Cardiac fibroblast (primary cell): ENCODE data around the gene LTBP1.

Experiments
- DNase-seq, 2 donors: peaks; one replicate each; pipeline versions ENCODE4 v3.0.0 to v3.0.0-alpha.2; 2010; ENCODE audit warnings: low read depth in 2 of 2
- H3K4me3 ChIP-seq, 2 donors: replicated peaks in 1 of 2; 1 replicate in 1 of 2; 2 replicates in 1 of 2; pipeline ENCODE4 v1.5.1; 2011; ENCODE audit warnings: low read depth in 2 of 2, low read length in 2 of 2, mild to moderate bottlenecking in 2 of 2, moderate library complexity in 1 of 2
- TF ChIP-seq, protein P1 (sequence below): IDR thresholded peaks from one replicate; pipeline ENCODE4 v1.5.1; 2011; ENCODE audit warnings: low read depth, mild to moderate bottlenecking, low read length, inconsistent platforms

Gene LTBP1

DNA sequence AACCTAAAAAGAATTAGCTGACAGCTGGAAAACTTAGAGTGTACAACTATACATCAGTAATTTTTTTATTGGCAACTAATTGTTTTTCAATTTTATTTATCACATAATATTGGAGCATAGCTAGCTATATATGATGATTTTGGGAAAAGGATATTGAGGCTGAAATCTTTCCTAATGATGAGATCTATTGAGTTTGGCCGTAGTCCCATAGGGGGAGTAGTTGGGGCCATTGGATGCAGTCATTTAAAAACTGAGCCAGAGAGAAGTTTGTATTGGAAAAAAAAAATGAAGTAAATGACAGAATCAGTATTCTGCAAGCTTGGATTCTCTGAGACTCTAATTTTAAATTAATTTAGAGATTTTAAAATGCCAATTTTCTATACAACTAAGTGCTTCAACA lies 179.8 kb downstream of the LTBP1 start:
- no peak overlapping the region for H3K4me3 ChIP-seq
- TF ChIP-seq, protein P1, sequence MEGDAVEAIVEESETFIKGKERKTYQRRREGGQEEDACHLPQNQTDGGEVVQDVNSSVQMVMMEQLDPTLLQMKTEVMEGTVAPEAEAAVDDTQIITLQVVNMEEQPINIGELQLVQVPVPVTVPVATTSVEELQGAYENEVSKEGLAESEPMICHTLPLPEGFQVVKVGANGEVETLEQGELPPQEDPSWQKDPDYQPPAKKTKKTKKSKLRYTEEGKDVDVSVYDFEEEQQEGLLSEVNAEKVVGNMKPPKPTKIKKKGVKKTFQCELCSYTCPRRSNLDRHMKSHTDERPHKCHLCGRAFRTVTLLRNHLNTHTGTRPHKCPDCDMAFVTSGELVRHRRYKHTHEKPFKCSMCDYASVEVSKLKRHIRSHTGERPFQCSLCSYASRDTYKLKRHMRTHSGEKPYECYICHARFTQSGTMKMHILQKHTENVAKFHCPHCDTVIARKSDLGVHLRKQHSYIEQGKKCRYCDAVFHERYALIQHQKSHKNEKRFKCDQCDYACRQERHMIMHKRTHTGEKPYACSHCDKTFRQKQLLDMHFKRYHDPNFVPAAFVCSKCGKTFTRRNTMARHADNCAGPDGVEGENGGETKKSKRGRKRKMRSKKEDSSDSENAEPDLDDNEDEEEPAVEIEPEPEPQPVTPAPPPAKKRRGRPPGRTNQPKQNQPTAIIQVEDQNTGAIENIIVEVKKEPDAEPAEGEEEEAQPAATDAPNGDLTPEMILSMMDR, result peak; percentile 27
- no peak for DNase-seq

DNA sequence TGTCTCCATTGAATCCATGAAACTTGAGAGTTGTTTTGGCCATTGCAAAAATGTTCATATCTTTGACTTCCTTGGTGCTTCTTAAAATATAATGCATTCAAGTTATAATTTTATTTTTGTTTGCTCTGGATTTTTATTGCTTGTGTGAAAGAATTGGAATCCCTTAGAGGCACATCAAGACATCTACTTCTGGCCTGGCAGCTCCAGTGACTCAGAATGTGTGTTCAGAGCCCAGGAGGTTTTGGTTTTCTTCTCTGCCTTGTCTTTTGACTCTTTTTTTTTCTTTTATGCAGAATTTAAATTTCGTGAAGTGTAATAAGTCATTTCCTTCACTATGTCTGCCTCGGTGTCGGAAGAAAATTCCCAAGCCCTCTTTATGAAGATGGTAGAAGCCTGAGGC lies 180.2 kb downstream of the LTBP1 start:
- peak; percentile 48 to 81 for DNase-seq
- no peak overlapping the region for H3K4me3 ChIP-seq
- TF ChIP-seq, protein P1, result no peak

DNA sequence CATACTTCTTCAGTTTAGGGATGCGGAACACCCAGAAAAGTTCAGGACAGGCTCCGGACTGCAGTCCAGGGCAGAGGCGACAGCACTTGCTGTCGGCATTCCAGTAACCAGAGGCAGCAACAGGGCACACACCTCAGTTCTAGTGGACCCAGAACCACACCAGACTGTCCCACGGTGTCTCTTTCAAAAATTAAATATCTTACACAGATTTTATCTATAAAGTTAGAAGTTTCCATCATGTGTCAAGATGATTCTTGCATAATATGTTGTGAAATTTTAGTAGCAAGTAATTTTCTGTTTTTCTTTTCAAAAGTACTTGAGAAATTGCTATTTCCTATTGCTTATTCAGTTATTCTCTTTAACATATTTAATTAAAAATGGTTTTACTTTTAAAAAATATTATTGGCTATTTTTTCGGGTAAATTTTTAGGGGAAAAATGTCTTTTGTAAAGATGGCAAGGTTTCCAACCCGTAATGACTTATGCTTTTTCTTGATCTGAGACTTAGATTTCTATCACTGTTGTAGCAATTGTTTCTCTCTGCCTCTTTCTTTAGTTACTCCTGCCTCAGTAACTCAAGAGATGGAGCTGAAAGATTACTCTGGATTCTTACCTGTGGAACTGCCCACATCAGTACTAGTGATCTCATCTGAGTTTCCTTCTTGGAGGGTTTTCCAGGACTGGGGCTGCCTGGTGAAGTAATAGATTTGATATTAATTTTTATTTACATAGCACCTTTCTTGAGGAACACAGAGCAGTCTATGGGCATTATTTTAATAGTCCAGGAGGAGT lies 182.7 kb downstream of the LTBP1 start:
- TF ChIP-seq, protein P1, result no peak
- no peak overlapping the region for H3K4me3 ChIP-seq
- peak in 1 of 2 donors; percentile 39 for DNase-seq

DNA sequence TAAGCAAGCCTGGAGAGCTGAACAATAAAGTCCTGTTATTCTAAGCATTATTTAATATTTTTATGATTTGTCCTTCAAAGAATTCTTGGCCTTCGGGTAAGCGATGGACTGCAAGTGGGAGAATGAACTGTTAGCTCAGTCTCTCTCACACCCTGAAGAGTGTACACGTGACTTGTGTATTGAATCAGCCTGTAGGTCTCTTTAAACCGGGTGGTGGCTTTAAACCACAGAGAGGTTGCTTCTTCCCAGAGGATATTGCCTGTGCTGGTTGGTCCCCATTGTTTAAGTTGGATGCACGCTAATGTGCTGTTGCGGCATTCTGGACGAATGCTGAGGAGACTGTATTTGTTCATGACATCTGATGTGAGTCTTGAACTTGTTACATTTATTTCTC lies 183.3 kb downstream of the LTBP1 start:
- DNase-seq, result peak in 1 of 2 donors; percentile 68
- TF ChIP-seq, protein P1, result no peak
- H3K4me3 ChIP-seq, result no peak overlapping the region

DNA sequence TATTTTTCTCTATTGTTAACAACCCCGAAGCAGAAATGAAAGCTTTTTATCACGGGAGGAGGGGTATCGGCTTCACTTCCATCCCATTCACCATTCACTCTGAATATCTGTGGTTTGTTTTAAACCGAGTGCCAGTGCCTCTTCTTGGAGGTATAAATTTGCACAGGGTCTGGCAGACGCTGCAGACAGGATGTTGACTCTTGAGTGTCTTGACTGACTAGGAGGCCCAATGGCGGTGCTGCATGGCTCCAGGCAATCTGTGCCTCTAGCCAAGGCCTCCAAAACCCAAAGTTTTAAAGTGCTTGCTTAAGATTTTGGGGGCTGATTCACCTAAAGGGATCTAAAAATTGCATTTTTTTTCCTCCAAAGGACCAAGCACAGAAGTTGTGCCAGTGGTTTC lies 183.8 kb downstream of the LTBP1 start:
- DNase-seq, result peak in 1 of 2 donors; percentile 12
- no peak overlapping the region for H3K4me3 ChIP-seq
- TF ChIP-seq, protein P1, result no peak

DNA sequence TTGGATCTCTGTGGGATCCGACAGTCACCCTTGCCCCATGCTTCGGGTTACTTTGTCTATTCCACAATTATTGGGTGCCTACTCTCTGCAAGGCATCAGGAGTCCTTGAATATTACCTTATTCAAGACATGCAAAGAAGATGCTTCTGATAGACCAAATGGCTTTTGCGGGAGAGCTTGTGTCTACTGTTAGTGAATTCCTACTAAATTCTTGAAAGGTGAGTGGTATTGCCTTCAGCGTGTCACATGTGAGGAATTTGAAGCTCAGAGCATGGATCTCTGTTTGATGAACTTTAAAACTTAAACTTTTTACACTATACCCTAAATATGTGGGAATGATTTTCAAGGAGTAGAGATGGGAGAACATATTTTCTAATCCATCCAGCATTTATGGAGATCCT lies 184.4 kb downstream of the LTBP1 start:
- peak in 1 of 2 donors; percentile 53 for DNase-seq
- no peak overlapping the region for H3K4me3 ChIP-seq
- TF ChIP-seq, protein P1, result no peak
